ENCODE measurements around the gene ITPR3. TPM values are rescaled to one million over a fixed set of nuclear protein-coding genes. Genes with fewer than 3 reads are reported as not detected.

Gene ITPR3
- total RNA-seq, 1 donor from 2014 or later: 21.6 TPM

GRCh38 chr6:33692760-33693158, 71.6 kb downstream of the ITPR3 start:
- TF ChIP-seq CTCF (IDR thresholded peaks at IDR 0.05): no peak
- Mint-ChIP-seq H3K36me3 (ENCODE audit: unreplicated experiment) (peaks cover 29% of the 10 kb centered on the region), H3K4me1 (ENCODE audit: unreplicated experiment) (peaks cover 62% of the 10 kb centered on the region), H3K27me3 (ENCODE audit: unreplicated experiment) (no peaks in the 10 kb centered on the region), H3K9me3 (ENCODE audit: unreplicated experiment) (no peaks in the 10 kb centered on the region), H3K4me3 (ENCODE audit: unreplicated experiment) (no peak overlapping the region), H3K27ac (ENCODE audit: unreplicated experiment) (peak overlapping the region; percentile 59)
- DNase-seq (ENCODE audit: extremely low spot score, unreplicated experiment): no peak

DNA sequence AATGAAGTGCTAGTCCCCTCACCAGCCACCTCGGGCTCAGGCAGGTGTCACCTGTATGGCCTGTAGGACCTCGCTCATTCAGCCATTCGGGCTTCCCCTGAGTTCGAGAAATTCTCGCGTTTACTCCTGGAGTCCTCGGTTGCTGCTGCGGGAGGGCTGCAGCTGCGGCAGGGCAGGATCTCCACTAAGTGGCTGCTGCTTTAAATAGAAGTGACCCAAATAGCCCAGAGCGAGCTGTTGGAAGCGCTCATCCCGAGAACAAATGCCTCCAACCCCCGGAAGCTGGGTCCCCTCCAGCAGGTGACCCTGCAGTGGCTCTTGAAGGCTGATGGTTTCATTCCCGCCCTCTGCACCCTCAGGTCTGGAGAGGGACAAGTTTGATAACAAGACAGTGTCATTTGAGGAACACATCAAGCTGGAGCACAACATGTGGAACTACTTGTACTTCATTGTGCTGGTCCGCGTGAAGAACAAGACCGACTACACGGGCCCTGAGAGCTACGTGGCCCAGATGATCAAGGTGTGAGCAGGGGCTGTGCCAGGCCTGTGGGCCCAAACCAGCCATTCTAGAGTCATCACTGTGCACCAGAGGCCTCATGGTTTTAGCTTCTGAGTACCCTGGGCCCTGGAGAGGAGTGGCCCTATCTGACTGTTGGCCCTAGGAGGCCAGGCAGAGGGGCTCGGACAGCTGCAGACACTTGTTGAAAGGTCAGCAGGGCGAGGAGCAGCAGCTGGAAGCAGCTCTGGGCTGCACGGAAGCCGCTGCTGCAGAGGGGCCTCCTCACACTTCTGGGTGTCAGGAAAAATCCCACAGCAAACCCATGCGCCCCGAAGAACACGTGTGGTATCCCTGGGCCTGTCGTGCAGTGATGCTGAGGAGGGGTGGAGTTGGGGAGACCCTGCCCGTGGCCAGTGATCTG, 72.3 kb downstream of the ITPR3 start:
- H3K4me3 Mint-ChIP-seq (ENCODE audit: unreplicated experiment): no peak overlapping the region
- no peaks in the 10 kb centered on the region for H3K9me3 Mint-ChIP-seq (ENCODE audit: unreplicated experiment)
- H3K36me3 Mint-ChIP-seq (ENCODE audit: unreplicated experiment): peaks cover 29% of the 10 kb centered on the region
- no peak for TF ChIP-seq CTCF (IDR thresholded peaks at IDR 0.05)
- peak overlapping the region; percentile 84 for H3K27ac Mint-ChIP-seq (ENCODE audit: unreplicated experiment)
- peaks cover 62% of the 10 kb centered on the region for H3K4me1 Mint-ChIP-seq (ENCODE audit: unreplicated experiment)
- no peaks in the 10 kb centered on the region for H3K27me3 Mint-ChIP-seq (ENCODE audit: unreplicated experiment)
- DNase-seq (ENCODE audit: extremely low spot score, unreplicated experiment): no peak

DNA sequence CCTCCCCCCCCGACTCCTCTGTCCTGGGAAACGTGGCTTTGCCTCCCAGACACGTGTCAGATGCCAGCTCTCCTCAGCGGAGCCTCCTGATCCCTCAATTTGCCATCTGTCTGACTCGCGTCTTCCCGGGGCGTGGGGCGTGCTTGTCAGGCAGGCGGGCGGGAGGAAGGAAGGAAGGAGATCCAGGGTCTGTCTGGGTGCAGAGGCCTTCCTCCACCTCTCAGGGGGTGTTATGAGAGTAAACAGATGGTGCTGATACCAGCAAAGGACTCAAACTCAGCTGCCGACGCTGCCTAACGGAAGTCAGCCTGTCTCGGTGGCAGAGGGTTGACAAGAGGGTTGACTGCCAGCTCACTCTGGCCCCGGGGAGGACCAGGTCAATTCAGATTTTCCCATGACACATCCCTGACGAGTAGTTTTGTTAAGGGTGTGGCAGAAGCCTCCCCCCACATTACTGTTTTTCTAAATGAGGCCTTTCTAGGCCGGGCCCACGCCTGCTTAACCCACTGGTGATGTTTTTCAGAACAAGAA, 73.3 kb downstream of the ITPR3 start:
- TF ChIP-seq CTCF (IDR thresholded peaks at IDR 0.05): no peak
- DNase-seq (ENCODE audit: extremely low spot score, unreplicated experiment): no peak
- no peaks in the 10 kb centered on the region for H3K27me3 Mint-ChIP-seq (ENCODE audit: unreplicated experiment)
- H3K36me3 Mint-ChIP-seq (ENCODE audit: unreplicated experiment): peaks cover 21% of the 10 kb centered on the region
- H3K27ac Mint-ChIP-seq (ENCODE audit: unreplicated experiment): peak overlapping the region; percentile 84
- H3K4me1 Mint-ChIP-seq (ENCODE audit: unreplicated experiment): peaks cover 62% of the 10 kb centered on the region
- H3K9me3 Mint-ChIP-seq (ENCODE audit: unreplicated experiment): no peaks in the 10 kb centered on the region
- H3K4me3 Mint-ChIP-seq (ENCODE audit: unreplicated experiment): no peak overlapping the region

GRCh38 chr6:33694977-33695376, 73.9 kb downstream of the ITPR3 start:
- TF ChIP-seq CTCF (IDR thresholded peaks at IDR 0.05): no peak
- Mint-ChIP-seq H3K27ac (ENCODE audit: unreplicated experiment) (peak overlapping the region; percentile 84), H3K4me3 (ENCODE audit: unreplicated experiment) (no peak overlapping the region), H3K27me3 (ENCODE audit: unreplicated experiment) (no peaks in the 10 kb centered on the region), H3K4me1 (ENCODE audit: unreplicated experiment) (peaks cover 62% of the 10 kb centered on the region), H3K9me3 (ENCODE audit: unreplicated experiment) (no peaks in the 10 kb centered on the region), H3K36me3 (ENCODE audit: unreplicated experiment) (peaks cover 17% of the 10 kb centered on the region)
- DNase-seq (ENCODE audit: extremely low spot score, unreplicated experiment): no peak

DNA sequence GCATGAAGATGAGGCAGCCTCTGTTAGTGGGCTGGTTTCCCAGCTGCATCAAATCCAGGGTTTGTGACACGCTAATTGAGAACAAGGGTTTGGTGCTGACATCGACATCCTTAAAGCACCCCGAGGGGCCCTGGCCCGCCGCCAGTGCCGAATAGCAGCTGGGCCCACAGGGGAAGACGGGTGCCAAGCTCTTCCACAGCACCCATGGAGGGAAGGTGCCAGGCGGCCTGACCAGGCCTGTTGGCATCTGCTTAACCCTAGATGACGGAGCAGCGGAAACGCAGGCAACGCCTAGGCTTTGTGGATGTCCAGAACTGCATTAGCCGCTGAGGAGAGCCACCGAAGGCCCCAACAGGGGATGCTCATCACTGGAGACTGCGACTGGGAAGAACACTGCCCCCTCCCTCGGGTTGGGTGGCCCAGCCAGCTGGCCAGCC, 74.3 kb downstream of the ITPR3 start:
- Mint-ChIP-seq H3K27me3 (ENCODE audit: unreplicated experiment) (no peaks in the 10 kb centered on the region), H3K4me1 (ENCODE audit: unreplicated experiment) (peaks cover 62% of the 10 kb centered on the region), H3K9me3 (ENCODE audit: unreplicated experiment) (no peaks in the 10 kb centered on the region), H3K36me3 (ENCODE audit: unreplicated experiment) (peaks cover 17% of the 10 kb centered on the region), H3K4me3 (ENCODE audit: unreplicated experiment) (no peak overlapping the region), H3K27ac (ENCODE audit: unreplicated experiment) (no peak overlapping the region)
- TF ChIP-seq CTCF (IDR thresholded peaks at IDR 0.05): no peak
- no peak for DNase-seq (ENCODE audit: extremely low spot score, unreplicated experiment)
